ENCODE results near the gene RAB40AL. TPM values are rescaled to one million over a fixed set of nuclear protein-coding genes. Genes with fewer than 3 reads are reported as not detected.

RAB40AL gene
- total and polyA plus RNA-seq, 10 of the 15 experiments (the other 5 are each of a cell fraction or from before 2014, with no cell fraction given), result 0.13 to 0.45 (median 0.23) TPM; not detected in 4

- no peaks in the 10 kb centered on the region; the same call in 2 of the 3 replicates for H3K9me3 ChIP-seq (replicated peaks; ENCODE audit: control insufficient read depth, insufficient read depth, low read length)
- ChIA-PET SMC1A (ENCODE audit: uncharacterized antibody, unreplicated experiment) (no interaction called here), CTCF (interaction anchor here (1.2 kb wide), 1 partner anchor 24 kb away, joined by 7 read pairs; no protein-coding TSS in a partner anchor), POLR2A (no interaction called here), RAD21 (ENCODE audit: unreplicated experiment) (interaction anchor here (1.1 kb wide), 1 partner anchor 24 kb away, joined by 3 read pairs; no protein-coding TSS in a partner anchor)
- H4K20me1 ChIP-seq (ENCODE audit: control insufficient read depth, insufficient read depth), result no peaks in the 10 kb centered on the region
- no peak overlapping the region for H3K9ac ChIP-seq (ENCODE audit: control insufficient read depth, insufficient read depth, low read length)
- no peak for ATAC-seq
- BruUV-seq (replicated peaks), result no TSS peak
- H3K27me3 ChIP-seq (replicated peaks in 1 of 2; ENCODE audit: control insufficient read depth in 2 of 2, insufficient read depth in 2 of 2, low read length in 1 of 2), result no peaks in the 10 kb centered on the region
- no peaks in the 10 kb centered on the region for H3K79me2 ChIP-seq (ENCODE audit: control insufficient read depth, insufficient read depth, low read length)
- no peak for TF ChIP-seq CBX3 (IDR thresholded peaks at IDR 0.05; ENCODE audit: borderline replicate concordance, low read depth)
- TF ChIP-seq ETV6 (conservative IDR thresholded peaks at IDR 0.05 in 1 of 2, IDR thresholded peaks at IDR 0.05 in 1 of 2; ENCODE audit: borderline replicate concordance in 1 of 2, low read depth in 1 of 2), result no peak
- 35% methylated on average over 2 of the region's 2 CpGs for WGBS (ENCODE audit: insufficient coverage, insufficient replicate concordance, low lambda C conversion rate, missing lambda C conversion rate)
- in situ Hi-C loops (cut with MboI) (no loop called here), intact Hi-C loops (cut with micrococcal nuclease; ENCODE audit: unreplicated experiment) (no loop called here)
- no peaks in the 10 kb centered on the region for H3K36me3 ChIP-seq (ENCODE audit: control insufficient read depth in 2 of 2, insufficient read depth in 2 of 2, low read length in 1 of 2)
- no peak for FAIRE-seq
- no peaks in the 10 kb centered on the region for H3K4me1 ChIP-seq (ENCODE audit: control insufficient read depth, insufficient read depth, low read length)
- no peak overlapping the region for H3K4me3 ChIP-seq
- no peak overlapping the region for H2AFZ ChIP-seq (ENCODE audit: control insufficient read depth, low read depth, low read length)
- DNase-seq (ENCODE audit: low read depth, low spot score), result no peak
- H3K27ac ChIP-seq (ENCODE audit: control insufficient read depth, insufficient read depth), result no peak overlapping the region
- H3K4me2 ChIP-seq (ENCODE audit: control insufficient read depth, insufficient read depth), result no peak overlapping the region
These were observed 37.9 kb downstream of the RAB40AL start for GRCh38 chrX:102975016-102975415.

GRCh38 chrX:102976286-102976685 is 39.2 kb downstream of the RAB40AL start:
- no peak for FAIRE-seq
- in situ Hi-C loops (cut with MboI), result no loop called here
- H3K4me2 ChIP-seq (ENCODE audit: control insufficient read depth, insufficient read depth), result no peak overlapping the region
- TF ChIP-seq PAX8 (IDR thresholded peaks at IDR 0.05) (no peak), SMARCA5 (IDR thresholded peaks at IDR 0.05) (no peak), ETV6 (conservative IDR thresholded peaks at IDR 0.05 in 1 of 2, IDR thresholded peaks at IDR 0.05 in 1 of 2; ENCODE audit: borderline replicate concordance in 1 of 2, low read depth in 1 of 2) (no peak), WRNIP1 (IDR thresholded peaks at IDR 0.05; ENCODE audit: borderline replicate concordance, low read depth, low read length) (no peak), CUX1 (IDR thresholded peaks at IDR 0.05; ENCODE audit: insufficient replicate concordance, low read depth, low read length) (no peak), TCF3 (IDR thresholded peaks at IDR 0.05; ENCODE audit: borderline replicate concordance, insufficient read depth, low read depth, low read length) (no peak)

More at GRCh38 chrX:102976286-102976685, 39.2 kb downstream of the RAB40AL start:
- ChIA-PET RAD21 (ENCODE audit: unreplicated experiment) (no interaction called here), CTCF (interaction anchor here (0.7 to 1.2 kb wide), 2 partner anchors 13 to 25 kb away, joined by 3 to 7 read pairs; no protein-coding TSS in a partner anchor), POLR2A (no interaction called here), SMC1A (ENCODE audit: uncharacterized antibody, unreplicated experiment) (interaction anchor here (1.3 kb wide), 1 partner anchor 24 kb away, joined by 4 read pairs; no protein-coding TSS in a partner anchor)
- Histone ChIP-seq H3K27me3 (replicated peaks in 1 of 2; ENCODE audit: control insufficient read depth in 2 of 2, insufficient read depth in 2 of 2, low read length in 1 of 2) (no peaks in the 10 kb centered on the region), H3K9me3 (replicated peaks; ENCODE audit: control insufficient read depth, insufficient read depth, low read length) (no peaks in the 10 kb centered on the region; the same call in 2 of the 3 replicates), H3K4me3 (no peak overlapping the region), H2AFZ (ENCODE audit: control insufficient read depth, low read depth, low read length) (no peak overlapping the region), H3K36me3 (ENCODE audit: control insufficient read depth in 2 of 2, insufficient read depth in 2 of 2, low read length in 1 of 2) (no peaks in the 10 kb centered on the region), H3K27ac (ENCODE audit: control insufficient read depth, insufficient read depth) (no peak overlapping the region), H4K20me1 (ENCODE audit: control insufficient read depth, insufficient read depth) (no peaks in the 10 kb centered on the region), H3K4me1 (ENCODE audit: control insufficient read depth, insufficient read depth, low read length) (no peaks in the 10 kb centered on the region), H3K9ac (ENCODE audit: control insufficient read depth, insufficient read depth, low read length) (no peak overlapping the region), H3K79me2 (ENCODE audit: control insufficient read depth, insufficient read depth, low read length) (no peaks in the 10 kb centered on the region)
- no peak for ATAC-seq
- 30% methylated on average over 1 of the region's 1 CpG for WGBS (ENCODE audit: insufficient coverage, insufficient replicate concordance, low lambda C conversion rate, missing lambda C conversion rate)
- DNase-seq (ENCODE audit: low read depth, low spot score), result no peak
- intact Hi-C loops (cut with micrococcal nuclease; ENCODE audit: unreplicated experiment), result no loop called here
- no TSS peak for BruUV-seq (replicated peaks)
